22Rv1 (cell line): Measurements from ENCODE around the gene FBXL4.
"Not testable (repeated sequence)": the region's sequence is repeated elsewhere in the genome, so short reads cannot be mapped to it uniquely, and the experiment has no call there.

Source experiments
- CTCF ChIP-seq: fragments of 450-650 bp; IDR thresholded peaks from 2 replicates; pipeline ENCODE4 v1.5.1; 2017; ENCODE audit warnings: mild to moderate bottlenecking
- ZFX ChIP-seq: fragments of 450-650 bp; IDR thresholded peaks from 2 replicates; pipeline ENCODE4 v1.6.1; 2017; ENCODE audit warnings: antibody characterized with exemption, borderline replicate concordance

GRCh38 chr6:98906342-98906741, 41.4 kb downstream of the FBXL4 start:
- TF ChIP-seq CTCF, ZFX: not testable (repeated sequence)
